Esophagus muscularis mucosa (tissue), 4 donors: ENCODE measurements around the gene UPF1. TPM values are rescaled to one million over a fixed set of nuclear protein-coding genes. Genes with fewer than 3 reads are reported as not detected.

Experiments
- DNase-seq: peaks from one replicate; pipeline ENCODE4 v3.0.0-alpha.2; 2017; ENCODE audit errors: extremely low spot score
- H3K27ac ChIP-seq, 4 donors: fragments of 200-600 bp; sonication (generic); replicated peaks in 1 of 4; 1 replicate in 3 of 4; 2 replicates in 1 of 4; pipeline ENCODE4 v1.5.1; 2016 to 2019; ENCODE audit warnings: mild to moderate bottlenecking in 1 of 4
- H3K27me3 ChIP-seq, 4 donors: fragments of 200-600 bp; sonication (generic); one replicate each; pipeline versions ENCODE4 v1.5.1 to v1.6.0; 2016 to 2019
- H3K36me3 ChIP-seq, 4 donors: fragments of 200-600 bp; sonication (generic); one replicate each; pipeline ENCODE4 v1.5.1; 2016 to 2019
- H3K4me1 ChIP-seq, 4 donors: fragments of 200-600 bp; sonication (generic); one replicate each; pipeline ENCODE4 v1.5.1; 2016 to 2019
- H3K4me3 ChIP-seq, 4 donors: fragments of 200-600 bp; sonication (generic); 1 replicate in 2 of 4; 2 replicates in 2 of 4; pipeline ENCODE4 v1.5.1; 2016 to 2019; ENCODE audit warnings: mild to moderate bottlenecking in 4 of 4, moderate library complexity in 1 of 4
- H3K9me3 ChIP-seq, 4 donors: fragments of 200-600 bp; sonication (generic); 1 replicate in 3 of 4; 2 replicates in 1 of 4; pipeline ENCODE4 v1.5.1; 2016 to 2019
- EP300 ChIP-seq: sonication (generic); formaldehyde crosslinking; IDR thresholded peaks from one replicate; pipeline ENCODE4 v1.6.1; 2017; ENCODE audit warnings: antibody characterized with exemption
- POLR2A ChIP-seq: fragments of 450-650 bp; IDR thresholded peaks from one replicate; pipeline ENCODE4 v1.6.1; 2017; ENCODE audit warnings: antibody characterized with exemption, moderate library complexity, mild to moderate bottlenecking, low read depth
- POLR2AphosphoS5 ChIP-seq, 2 donors: sonication (generic); formaldehyde crosslinking; IDR thresholded peaks; one replicate each; pipeline ENCODE4 v1.6.1; 2017; ENCODE audit warnings: antibody characterized with exemption in 2 of 2
- WGBS: methylation state at CpG from one replicate; pipeline ENCODE4 v1.1.5; 2018; 5-methylcytosine and 5-hydroxymethylcytosine counted together
- intact Hi-C: fragments of 100-400 bp; cut with DNase I; formaldehyde crosslinking; loops from one replicate; pipeline ENCODE4 v1.15.1; 2023
- total RNA-seq, 4 donors: library from RNA; depleted of rRNA; stranded (reverse); fragments of >200 nt; gene quantifications; one replicate each; pipeline versions ENCODE4 v1.1.0 to v1.2.1, GENCODE V29; 2016
- TF ChIP-seq, protein P1 (sequence below), 3 experiments: fragments of 200-600 bp in 2 of 3; fragments of 450-650 bp in 1 of 3; sonication (generic) in 2 of 3; IDR thresholded peaks; one replicate each; pipeline ENCODE4 v1.5.1; 2017 to 2019; ENCODE audit warnings: antibody characterized with exemption in 3 of 3, mild to moderate bottlenecking in 2 of 3, moderate library complexity in 1 of 3

UPF1 gene
- total RNA-seq, 4 donors from 2014 or later, result 54.8 to 116 (median 77.4) TPM

DNA sequence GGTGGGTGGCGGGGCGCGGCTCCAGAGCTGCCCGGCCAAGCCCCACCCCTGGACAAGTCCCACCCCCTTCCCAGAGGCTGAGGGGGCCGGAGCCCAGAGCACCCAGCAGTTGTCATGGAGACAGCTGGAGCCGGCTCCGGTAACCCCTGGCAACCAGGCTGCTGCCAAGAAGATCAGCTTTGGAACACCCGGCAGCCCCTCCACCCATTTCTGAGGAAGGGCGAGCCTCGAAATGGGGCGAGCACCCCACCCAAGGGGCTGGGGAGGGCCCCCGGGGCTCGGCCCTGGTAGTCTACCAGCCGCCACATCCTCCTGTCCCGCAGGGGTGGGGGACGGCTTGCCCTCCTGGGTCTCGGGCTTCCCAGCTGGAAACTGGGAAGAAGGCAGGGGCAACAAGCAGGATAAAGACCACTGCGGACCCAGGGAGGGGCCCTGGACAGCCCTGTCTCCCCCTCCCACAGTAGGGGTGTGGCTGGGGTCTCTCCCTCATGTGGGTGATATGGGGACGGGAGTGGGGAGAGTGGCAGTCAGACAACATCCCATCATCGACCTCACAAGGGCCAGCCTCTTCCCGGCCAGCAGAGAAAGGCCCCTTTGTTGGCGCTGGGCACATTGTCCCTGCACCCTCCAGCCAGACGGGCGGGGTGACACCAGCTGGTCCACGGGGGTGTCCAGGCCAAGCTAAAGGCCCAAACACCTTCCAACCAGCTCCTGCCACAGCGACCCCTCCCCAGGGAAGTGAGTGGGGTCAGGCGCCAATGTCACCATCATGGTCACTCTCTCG lies 62.7 kb downstream of the UPF1 start:
- TF ChIP-seq POLR2A (no peak), POLR2AphosphoS5 (IDR thresholded peaks at IDR 0.05) (no peak), EP300 (no peak)
- TF ChIP-seq, protein P1, sequence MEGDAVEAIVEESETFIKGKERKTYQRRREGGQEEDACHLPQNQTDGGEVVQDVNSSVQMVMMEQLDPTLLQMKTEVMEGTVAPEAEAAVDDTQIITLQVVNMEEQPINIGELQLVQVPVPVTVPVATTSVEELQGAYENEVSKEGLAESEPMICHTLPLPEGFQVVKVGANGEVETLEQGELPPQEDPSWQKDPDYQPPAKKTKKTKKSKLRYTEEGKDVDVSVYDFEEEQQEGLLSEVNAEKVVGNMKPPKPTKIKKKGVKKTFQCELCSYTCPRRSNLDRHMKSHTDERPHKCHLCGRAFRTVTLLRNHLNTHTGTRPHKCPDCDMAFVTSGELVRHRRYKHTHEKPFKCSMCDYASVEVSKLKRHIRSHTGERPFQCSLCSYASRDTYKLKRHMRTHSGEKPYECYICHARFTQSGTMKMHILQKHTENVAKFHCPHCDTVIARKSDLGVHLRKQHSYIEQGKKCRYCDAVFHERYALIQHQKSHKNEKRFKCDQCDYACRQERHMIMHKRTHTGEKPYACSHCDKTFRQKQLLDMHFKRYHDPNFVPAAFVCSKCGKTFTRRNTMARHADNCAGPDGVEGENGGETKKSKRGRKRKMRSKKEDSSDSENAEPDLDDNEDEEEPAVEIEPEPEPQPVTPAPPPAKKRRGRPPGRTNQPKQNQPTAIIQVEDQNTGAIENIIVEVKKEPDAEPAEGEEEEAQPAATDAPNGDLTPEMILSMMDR (IDR thresholded peaks at IDR 0.05), result no peak
- WGBS, result 10% methylated on average over 24 of the region's 28 CpGs
- DNase-seq, result no peak
- H3K27me3 ChIP-seq, result peaks cover 0 to 48% (median 16%) of the 10 kb centered on the region in 4 donors
- no peaks in the 10 kb centered on the region for H3K9me3 ChIP-seq
- H3K27ac ChIP-seq, result peak overlapping the region in 3 of 4 donors; percentile 13 to 69 (median 43)
- intact Hi-C loops, result no loop called here
- peaks cover 6 to 14% (median 10%) of the 10 kb centered on the region in 4 donors for H3K36me3 ChIP-seq
- H3K4me1 ChIP-seq, result peaks cover 24 to 33% (median 27%) of the 10 kb centered on the region in 4 donors
- H3K4me3 ChIP-seq, result peak overlapping the region; percentile 46 to 57 (median 52)

GRCh38 chr19:18895038-18895823 lies 63.5 kb downstream of the UPF1 start:
- Histone ChIP-seq H3K9me3 (no peaks in the 10 kb centered on the region), H3K4me3 (peak overlapping the region; percentile 46 to 57 (median 52)), H3K36me3 (peaks cover 13 to 22% (median 18%) of the 10 kb centered on the region in 4 donors), H3K27me3 (peaks cover 0 to 48% (median 16%) of the 10 kb centered on the region in 4 donors), H3K4me1 (peaks cover 24 to 33% (median 27%) of the 10 kb centered on the region in 4 donors), H3K27ac (peak overlapping the region in 1 of 4 donors; percentile 69)
- intact Hi-C loops, result no loop called here
- DNase-seq, result no peak
- WGBS, result 6% methylated on average over 6 of the region's 72 CpGs
- TF ChIP-seq, protein P1 (IDR thresholded peaks at IDR 0.05), result peak in 1 of 3 experiments; percentile 27
- no peak for TF ChIP-seq POLR2AphosphoS5 (IDR thresholded peaks at IDR 0.05)

DNA sequence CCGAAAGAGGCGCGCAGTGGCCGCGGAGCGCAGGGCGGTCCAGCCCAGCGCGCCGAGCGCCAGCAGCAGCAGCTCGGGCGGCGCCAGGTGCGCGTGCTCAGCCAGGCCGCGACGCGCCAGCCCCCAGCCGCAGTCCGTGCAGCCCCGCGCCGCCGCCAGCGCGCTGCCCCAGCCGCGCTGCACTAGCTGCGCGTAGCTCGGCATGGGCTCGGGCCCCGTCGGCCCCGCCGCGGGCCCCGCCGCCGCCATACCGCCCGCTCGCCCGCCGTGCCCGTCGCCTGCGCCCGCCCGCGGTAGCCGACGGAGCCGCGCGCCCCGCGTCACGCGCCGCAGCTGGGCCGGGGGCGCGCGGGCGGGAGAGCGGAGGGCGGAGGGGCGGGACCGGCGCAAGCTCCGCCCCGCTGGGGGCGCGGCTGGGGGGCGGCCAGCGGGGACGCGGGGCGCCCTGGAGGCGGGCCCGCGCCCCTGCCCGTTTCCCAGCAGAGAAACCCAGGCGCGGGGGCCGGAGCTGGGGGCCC lies 64.1 kb downstream of the UPF1 start, which contains the start of gene CERS1:
CERS1 (minus strand) TSS at position 335 of the 518 bp plus-strand sequence; CDS start at position 249, 86 bp downstream.
- Histone ChIP-seq H3K4me3 (peak within 1 kb of the TSS; percentile 46 to 57 (median 52)), H3K4me1 (peaks cover 24 to 33% (median 27%) of the 10 kb centered on the region in 4 donors), H3K27me3 (peaks cover 0 to 48% (median 16%) of the 10 kb centered on the region in 4 donors), H3K27ac (peak within 1 kb of the TSS in 1 of 4 donors; percentile 69), H3K9me3 (no peaks in the 10 kb centered on the region), H3K36me3 (peaks cover 16 to 28% (median 24%) of the 10 kb centered on the region in 4 donors)
- WGBS, result 0% methylated on average over 11 of the region's 89 CpGs
- intact Hi-C loops, result no loop called here
- DNase-seq, result no peak
- TF ChIP-seq POLR2AphosphoS5 (IDR thresholded peaks at IDR 0.05) (no peak), POLR2A (no peak), EP300 (no peak)
- TF ChIP-seq, protein P1 (IDR thresholded peaks at IDR 0.05), result no peak

DNA sequence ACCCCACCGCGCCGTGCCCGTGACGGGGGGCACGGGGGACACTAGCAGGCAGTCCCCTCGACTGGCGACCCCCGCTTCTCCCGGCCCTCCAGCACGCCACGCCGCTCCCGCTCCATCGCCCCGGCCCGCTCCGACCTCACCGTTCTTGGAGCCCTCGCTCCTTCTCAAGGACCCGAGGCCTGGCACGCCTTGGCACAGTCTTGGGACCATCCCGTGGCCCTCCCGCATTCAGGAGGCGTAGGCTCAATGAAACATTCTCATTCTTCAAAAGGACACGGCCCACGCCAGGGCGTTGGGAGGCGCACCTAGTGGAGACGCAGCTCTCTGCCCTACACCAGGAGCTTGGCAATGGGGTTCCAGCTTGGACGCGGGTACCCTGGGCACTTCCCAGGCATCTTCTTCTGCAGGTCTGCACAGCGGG lies 64.7 kb downstream of the UPF1 start:
- Histone ChIP-seq H3K27me3 (peaks cover 0 to 48% (median 16%) of the 10 kb centered on the region in 4 donors), H3K27ac (no peak overlapping the region), H3K4me1 (peaks cover 24 to 33% (median 27%) of the 10 kb centered on the region in 4 donors), H3K4me3 (peak overlapping the region in 3 of 4 donors; percentile 35 to 57 (median 36)), H3K36me3 (peaks cover 16 to 34% (median 30%) of the 10 kb centered on the region in 4 donors), H3K9me3 (no peaks in the 10 kb centered on the region)
- no peak for DNase-seq
- TF ChIP-seq, protein P1 (IDR thresholded peaks at IDR 0.05), result no peak
- TF ChIP-seq POLR2A (no peak), POLR2AphosphoS5 (IDR thresholded peaks at IDR 0.05) (no peak), EP300 (no peak)
- intact Hi-C loops, result no loop called here
- 10% methylated on average over 8 of the region's 33 CpGs for WGBS
